ENCODE results near the gene PRR33. TPM values are rescaled to one million over a fixed set of nuclear protein-coding genes. Genes with fewer than 3 reads are reported as not detected.

Gene PRR33
- total RNA-seq, 1 experiment from 2014 or later = not detected

DNA sequence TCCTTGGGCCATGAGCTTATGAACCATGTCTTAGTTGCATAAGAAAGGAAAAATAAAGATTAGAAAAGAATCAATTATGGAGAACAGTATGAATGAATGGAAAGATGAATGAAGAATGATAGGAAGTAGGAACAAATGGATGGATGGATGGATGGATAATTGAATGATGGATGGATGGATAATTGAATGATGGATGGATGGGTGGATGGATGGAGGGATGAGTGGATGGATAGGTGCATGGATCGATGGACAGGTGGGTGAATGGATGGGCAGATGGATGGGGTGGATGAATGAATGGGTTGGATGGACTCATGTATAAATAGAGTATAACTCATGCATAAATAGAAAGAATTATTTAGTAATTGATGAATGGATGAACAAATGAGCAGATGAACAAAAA, 31.6 kb downstream of the PRR33 start:
- no peak for ATAC-seq
- BruUV-seq (replicated peaks) = no TSS peak
- Histone ChIP-seq H3K27me3 (ENCODE audit: control insufficient read depth, insufficient read depth, low read length) (no peaks in the 10 kb centered on the region; the same call in 1 of the 2 replicates), H3K4me1 (ENCODE audit: control insufficient read depth, insufficient read depth, low read length) (peaks cover 22% of the 10 kb centered on the region), H3K36me3 (ENCODE audit: control insufficient read depth, insufficient read depth, low read length) (no peaks in the 10 kb centered on the region), H3K4me3 (ENCODE audit: low read depth in 2 of 2, low read length in 2 of 2) (no peak overlapping the region), H3K27ac (ENCODE audit: low read length) (no peak overlapping the region), H3K9me3 (ENCODE audit: control insufficient read depth, insufficient read depth, low read depth, low read length) (no peaks in the 10 kb centered on the region)
- CTCF ChIA-PET = no interaction called here
- in situ Hi-C loops (cut with HindIII; ENCODE audit: low pct_unique_long_range_greater_than_20kb, low sequenced_read_pairs) = no loop called here
- POLR2A ChIA-PET = no interaction called here
- no peak for TF ChIP-seq SIN3A (IDR thresholded peaks at IDR 0.05; ENCODE audit: borderline replicate concordance, insufficient read depth, low read depth, low read length)
- TF ChIP-seq POLR2AphosphoS5 (IDR thresholded peaks at IDR 0.05; ENCODE audit: low read depth, low read length) = no peak
- TF ChIP-seq, protein P1, sequence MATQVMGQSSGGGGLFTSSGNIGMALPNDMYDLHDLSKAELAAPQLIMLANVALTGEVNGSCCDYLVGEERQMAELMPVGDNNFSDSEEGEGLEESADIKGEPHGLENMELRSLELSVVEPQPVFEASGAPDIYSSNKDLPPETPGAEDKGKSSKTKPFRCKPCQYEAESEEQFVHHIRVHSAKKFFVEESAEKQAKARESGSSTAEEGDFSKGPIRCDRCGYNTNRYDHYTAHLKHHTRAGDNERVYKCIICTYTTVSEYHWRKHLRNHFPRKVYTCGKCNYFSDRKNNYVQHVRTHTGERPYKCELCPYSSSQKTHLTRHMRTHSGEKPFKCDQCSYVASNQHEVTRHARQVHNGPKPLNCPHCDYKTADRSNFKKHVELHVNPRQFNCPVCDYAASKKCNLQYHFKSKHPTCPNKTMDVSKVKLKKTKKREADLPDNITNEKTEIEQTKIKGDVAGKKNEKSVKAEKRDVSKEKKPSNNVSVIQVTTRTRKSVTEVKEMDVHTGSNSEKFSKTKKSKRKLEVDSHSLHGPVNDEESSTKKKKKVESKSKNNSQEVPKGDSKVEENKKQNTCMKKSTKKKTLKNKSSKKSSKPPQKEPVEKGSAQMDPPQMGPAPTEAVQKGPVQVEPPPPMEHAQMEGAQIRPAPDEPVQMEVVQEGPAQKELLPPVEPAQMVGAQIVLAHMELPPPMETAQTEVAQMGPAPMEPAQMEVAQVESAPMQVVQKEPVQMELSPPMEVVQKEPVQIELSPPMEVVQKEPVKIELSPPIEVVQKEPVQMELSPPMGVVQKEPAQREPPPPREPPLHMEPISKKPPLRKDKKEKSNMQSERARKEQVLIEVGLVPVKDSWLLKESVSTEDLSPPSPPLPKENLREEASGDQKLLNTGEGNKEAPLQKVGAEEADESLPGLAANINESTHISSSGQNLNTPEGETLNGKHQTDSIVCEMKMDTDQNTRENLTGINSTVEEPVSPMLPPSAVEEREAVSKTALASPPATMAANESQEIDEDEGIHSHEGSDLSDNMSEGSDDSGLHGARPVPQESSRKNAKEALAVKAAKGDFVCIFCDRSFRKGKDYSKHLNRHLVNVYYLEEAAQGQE (IDR thresholded peaks at IDR 0.05; ENCODE audit: insufficient read depth in 1 of 2, low read depth in 2 of 2, low read length in 1 of 2) = no peak
- TF ChIP-seq TCF7L2 (IDR thresholded peaks at IDR 0.05; ENCODE audit: low read depth, low read length) = no peak
- TF ChIP-seq CTCF (IDR thresholded peaks at IDR 0.05) = no peak
- DNase-seq (ENCODE audit: low read depth, low spot score) = no peak
- intact Hi-C loops (cut with micrococcal nuclease; ENCODE audit: unreplicated experiment) = no loop called here

- no peak for DNase-seq (ENCODE audit: low read depth, low spot score)
- ATAC-seq = no peak
- CTCF ChIA-PET = no interaction called here
- BruUV-seq (replicated peaks) = no TSS peak
- POLR2A ChIA-PET = no interaction called here
- Histone ChIP-seq H3K27me3 (ENCODE audit: control insufficient read depth, insufficient read depth, low read length) (no peaks in the 10 kb centered on the region; the same call in 1 of the 2 replicates), H3K9me3 (ENCODE audit: control insufficient read depth, insufficient read depth, low read depth, low read length) (no peaks in the 10 kb centered on the region), H3K4me1 (ENCODE audit: control insufficient read depth, insufficient read depth, low read length) (peaks cover 14% of the 10 kb centered on the region), H3K36me3 (ENCODE audit: control insufficient read depth, insufficient read depth, low read length) (no peaks in the 10 kb centered on the region), H3K27ac (ENCODE audit: low read length) (no peak overlapping the region), H3K4me3 (ENCODE audit: low read depth in 2 of 2, low read length in 2 of 2) (no peak overlapping the region)
- intact Hi-C loops (cut with micrococcal nuclease; ENCODE audit: unreplicated experiment) = no loop called here
- TF ChIP-seq CTCF (IDR thresholded peaks at IDR 0.05) (no peak), TCF7L2 (IDR thresholded peaks at IDR 0.05; ENCODE audit: low read depth, low read length) (no peak)
- TF ChIP-seq, protein P1 (IDR thresholded peaks at IDR 0.05; ENCODE audit: insufficient read depth in 1 of 2, low read depth in 2 of 2, low read length in 1 of 2) = no peak
- in situ Hi-C loops (cut with HindIII; ENCODE audit: low pct_unique_long_range_greater_than_20kb, low sequenced_read_pairs) = no loop called here
Measured at GRCh38 chr11:1859004-1859403, 32.7 kb downstream of the PRR33 start.

Measured in Panc1 (cell line).